NB4 (cell line): ENCODE data around the gene SIRT6.

Experiments used
- POLR2A ChIP-seq: IDR thresholded peaks from 2 replicates; pipeline ENCODE4 v1.6.1; 2011; ENCODE audit warnings: mild to moderate bottlenecking; ENCODE audit not compliant: insufficient read length; ENCODE audit errors: extremely low read depth
- TF ChIP-seq, protein P1 (sequence below): IDR thresholded peaks from one replicate; pipeline ENCODE4 v1.5.1; 2012; ENCODE audit warnings: low read depth, low read length
- TF ChIP-seq, protein P2 (sequence below): IDR thresholded peaks from 2 replicates; pipeline ENCODE4 v1.6.1; 2011; ENCODE audit warnings: low read depth, low read length

DNA sequence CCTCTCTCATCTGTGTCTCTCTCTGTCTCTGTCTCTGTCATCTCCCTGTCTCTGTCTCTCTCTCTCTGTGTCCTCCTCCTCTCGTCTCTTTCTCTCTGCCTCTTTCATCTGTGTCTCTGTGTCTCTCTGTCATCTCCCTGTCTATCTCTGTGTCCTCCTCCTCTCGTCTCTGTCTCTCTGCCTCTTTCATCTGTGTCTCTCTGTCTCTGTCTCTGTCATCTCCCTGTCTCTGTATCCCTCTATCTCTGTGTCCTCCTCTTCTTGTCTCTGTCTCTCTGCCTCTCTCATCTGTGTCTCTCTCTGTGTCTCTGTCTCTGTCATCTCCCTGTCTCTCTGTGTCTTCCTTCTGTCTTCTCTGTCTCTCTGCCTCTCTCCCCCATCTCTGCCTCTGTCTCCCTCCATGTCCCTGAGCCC is 46.4 kb upstream of the SIRT6 start:
- TF ChIP-seq, protein P1, sequence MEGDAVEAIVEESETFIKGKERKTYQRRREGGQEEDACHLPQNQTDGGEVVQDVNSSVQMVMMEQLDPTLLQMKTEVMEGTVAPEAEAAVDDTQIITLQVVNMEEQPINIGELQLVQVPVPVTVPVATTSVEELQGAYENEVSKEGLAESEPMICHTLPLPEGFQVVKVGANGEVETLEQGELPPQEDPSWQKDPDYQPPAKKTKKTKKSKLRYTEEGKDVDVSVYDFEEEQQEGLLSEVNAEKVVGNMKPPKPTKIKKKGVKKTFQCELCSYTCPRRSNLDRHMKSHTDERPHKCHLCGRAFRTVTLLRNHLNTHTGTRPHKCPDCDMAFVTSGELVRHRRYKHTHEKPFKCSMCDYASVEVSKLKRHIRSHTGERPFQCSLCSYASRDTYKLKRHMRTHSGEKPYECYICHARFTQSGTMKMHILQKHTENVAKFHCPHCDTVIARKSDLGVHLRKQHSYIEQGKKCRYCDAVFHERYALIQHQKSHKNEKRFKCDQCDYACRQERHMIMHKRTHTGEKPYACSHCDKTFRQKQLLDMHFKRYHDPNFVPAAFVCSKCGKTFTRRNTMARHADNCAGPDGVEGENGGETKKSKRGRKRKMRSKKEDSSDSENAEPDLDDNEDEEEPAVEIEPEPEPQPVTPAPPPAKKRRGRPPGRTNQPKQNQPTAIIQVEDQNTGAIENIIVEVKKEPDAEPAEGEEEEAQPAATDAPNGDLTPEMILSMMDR = no peak
- TF ChIP-seq POLR2A = no peak
- TF ChIP-seq, protein P2, sequence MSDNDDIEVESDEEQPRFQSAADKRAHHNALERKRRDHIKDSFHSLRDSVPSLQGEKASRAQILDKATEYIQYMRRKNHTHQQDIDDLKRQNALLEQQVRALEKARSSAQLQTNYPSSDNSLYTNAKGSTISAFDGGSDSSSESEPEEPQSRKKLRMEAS = no peak
